Measurements from ENCODE around the gene FARS2. TPM values are rescaled to one million over a fixed set of nuclear protein-coding genes. Genes with fewer than 3 reads are reported as not detected.

Gene FARS2
- total RNA-seq, 4 donors from 2014 or later = 16.4 to 26.1 (median 21.4) TPM

- Histone ChIP-seq H3K27ac (no peak overlapping the region), H3K36me3 (no peaks in the 10 kb centered on the region), H3K4me1 (no peaks in the 10 kb centered on the region), H3K4me3 (no peak overlapping the region), H3K9me3 (no peaks in the 10 kb centered on the region), H3K27me3 (no peaks in the 10 kb centered on the region)
- TF ChIP-seq POLR2A (IDR thresholded peaks at IDR 0.05) = no peak
- no peak for TF ChIP-seq CTCF (IDR thresholded peaks at IDR 0.05)
- no peak for TF ChIP-seq EP300 (IDR thresholded peaks at IDR 0.05)
- DNase-seq (ENCODE audit: low spot score in 2 of 2) = no peak
Measured at GRCh38 chr6:5395719-5396118, 134.4 kb downstream of the FARS2 start.

DNA sequence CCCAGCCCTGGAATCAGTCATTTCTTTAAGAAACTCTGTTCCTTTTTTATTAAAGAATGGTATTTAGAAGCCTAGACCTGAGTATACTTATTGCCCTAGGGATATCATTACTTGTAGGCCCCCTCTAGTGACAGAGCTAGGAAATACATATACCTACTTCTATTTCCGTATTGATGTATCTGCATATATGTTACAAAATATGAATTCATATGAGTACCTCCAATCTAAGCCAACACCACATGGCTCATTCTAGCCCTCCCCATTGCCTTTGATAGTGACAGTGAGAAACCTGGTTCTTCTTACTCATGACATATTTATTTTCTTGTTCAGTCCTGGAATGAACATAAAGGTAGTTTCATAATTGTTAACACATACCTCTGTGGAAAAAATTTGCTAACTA, 137.2 kb downstream of the FARS2 start:
- no peak for DNase-seq (ENCODE audit: low spot score in 2 of 2)
- H3K9me3 ChIP-seq = peaks cover 0 to 10% (median 0%) of the 10 kb centered on the region in 4 donors
- H3K27me3 ChIP-seq = no peaks in the 10 kb centered on the region
- H3K27ac ChIP-seq = no peak overlapping the region
- no peak overlapping the region for H3K4me3 ChIP-seq
- 26 to 50% methylated on average over 1 of the region's 1 CpG for WGBS, 2 donors
- no peaks in the 10 kb centered on the region for H3K36me3 ChIP-seq
- H3K4me1 ChIP-seq = no peaks in the 10 kb centered on the region
- TF ChIP-seq CTCF (IDR thresholded peaks at IDR 0.05) (peak; percentile 8 to 42 (median 21)), EP300 (IDR thresholded peaks at IDR 0.05) (no peak)

- Histone ChIP-seq H3K36me3 (no peaks in the 10 kb centered on the region), H3K27ac (no peak overlapping the region), H3K27me3 (no peaks in the 10 kb centered on the region), H3K4me3 (no peak overlapping the region), H3K4me1 (no peaks in the 10 kb centered on the region), H3K9me3 (peaks cover 0 to 10% (median 0%) of the 10 kb centered on the region in 4 donors)
- no peak for DNase-seq (ENCODE audit: low spot score in 2 of 2)
- 90 to 93% methylated on average over 2 of the region's 2 CpGs for WGBS, 2 donors
- TF ChIP-seq CTCF (IDR thresholded peaks at IDR 0.05) = no peak
- no peak for TF ChIP-seq POLR2A (IDR thresholded peaks at IDR 0.05)
- TF ChIP-seq EP300 (IDR thresholded peaks at IDR 0.05) = no peak
Measured at GRCh38 chr6:5399391-5399790, 138.1 kb downstream of the FARS2 start.

- Histone ChIP-seq H3K36me3 (no peaks in the 10 kb centered on the region), H3K27ac (no peak overlapping the region), H3K27me3 (no peaks in the 10 kb centered on the region), H3K4me1 (no peaks in the 10 kb centered on the region), H3K4me3 (no peak overlapping the region), H3K9me3 (peaks cover 0 to 10% (median 0%) of the 10 kb centered on the region in 4 donors)
- DNase-seq (ENCODE audit: low spot score in 2 of 2) = no peak
- TF ChIP-seq EP300 (IDR thresholded peaks at IDR 0.05) (no peak), CTCF (IDR thresholded peaks at IDR 0.05) (peak in 2 of 5 experiments; percentile 12 to 33)
- 84 to 90% methylated on average over 4 of the region's 4 CpGs for WGBS, 2 donors
Measured at GRCh38 chr6:5401845-5402738, 140.8 kb downstream of the FARS2 start.

DNA sequence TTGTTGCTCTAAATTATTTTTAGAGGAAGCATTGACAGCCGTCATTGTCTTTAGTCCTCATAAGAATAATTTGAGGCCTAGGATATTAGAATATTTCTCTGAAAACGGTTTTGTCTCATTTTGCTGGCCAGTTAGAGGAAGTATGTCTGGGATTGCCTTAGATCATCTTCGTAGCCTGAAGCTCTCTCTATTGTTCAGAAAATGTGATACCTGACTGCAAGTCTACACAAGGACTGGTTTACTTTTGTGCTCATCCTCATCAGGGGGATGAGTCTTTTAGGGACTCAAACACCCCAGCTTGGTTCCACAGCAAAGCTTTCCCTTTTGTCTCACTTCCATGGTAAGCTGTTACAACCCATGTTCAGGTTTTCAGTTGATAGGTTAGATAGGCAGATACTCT, 141.8 kb downstream of the FARS2 start:
- H3K36me3 ChIP-seq = no peaks in the 10 kb centered on the region
- 61 to 72% methylated on average over 3 of the region's 3 CpGs for WGBS, 2 donors
- TF ChIP-seq CTCF (IDR thresholded peaks at IDR 0.05) (no peak), EP300 (IDR thresholded peaks at IDR 0.05) (no peak), POLR2A (IDR thresholded peaks at IDR 0.05) (no peak)
- peaks cover 0 to 10% (median 0%) of the 10 kb centered on the region in 4 donors for H3K9me3 ChIP-seq
- H3K4me3 ChIP-seq = no peak overlapping the region
- no peaks in the 10 kb centered on the region for H3K27me3 ChIP-seq
- no peaks in the 10 kb centered on the region for H3K4me1 ChIP-seq
- no peak for DNase-seq (ENCODE audit: low spot score in 2 of 2)
- H3K27ac ChIP-seq = no peak overlapping the region
